A549 (cell line): ENCODE measurements around the gene RPGR. TPM values are rescaled to one million over a fixed set of nuclear protein-coding genes. Genes with fewer than 3 reads are reported as not detected.

Source experiments
- ATAC-seq, 2 experiments: fragments of 200-7000 bp in 1 of 2; fragments of >200 bp in 1 of 2; cut with Nextera tagmentation in 1 of 2; cut with Tn5 transposase in 1 of 2; 3 replicates each; pipeline versions ENCODE4 v1.8.0 to v1.9.1; 2018 to 2020; ENCODE audit warnings: mild to moderate bottlenecking in 1 of 2, moderate library complexity in 1 of 2
- CTCF ChIA-PET: fragments of 300-600 bp; sonication (Branson Sonifier 250); formaldehyde crosslinking; extraction: SDS; loops from one replicate; lab custom pipeline; 2021; ENCODE audit warnings: antibody characterized with exemption, inconsistent platforms; lab: Yijun Ruan, JAX
- POLR2A ChIA-PET: fragments of 350-600 bp; formaldehyde crosslinking; extraction: SDS; loops from one replicate; lab custom pipeline; 2021; ENCODE audit warnings: antibody characterized with exemption, inconsistent platforms; lab: Yijun Ruan, JAX
- DNase-seq, 2 experiments: peaks; one replicate each; pipeline versions ENCODE4 v3.0.0 to v3.0.0-alpha.2; 2011 to 2016; ENCODE audit warnings: low read depth in 1 of 2, low spot score in 1 of 2
- FAIRE-seq: peaks from 2 replicates; lab custom pipeline; 2011; peaks lifted over from hg19 to GRCh38; lab: Jason Lieb, UNC
- H3K27ac ChIP-seq, 2 experiments: fragments of >200 bp; sonication (Bioruptor Twin); formaldehyde crosslinking; 3 replicates each; pipeline ENCODE4 v1.5.1; 2016 to 2017
- H3K4me1 ChIP-seq: fragments of >200 bp; sonication (Bioruptor Twin); formaldehyde crosslinking; 3 replicates; pipeline ENCODE4 v1.6.1; 2016
- H3K4me2 ChIP-seq: fragments of >200 bp; sonication (Bioruptor Twin); formaldehyde crosslinking; 3 replicates; pipeline ENCODE4 v1.6.1; 2016
- H3K4me3 ChIP-seq: fragments of >200 bp; sonication (Bioruptor Twin); formaldehyde crosslinking; 3 replicates; pipeline ENCODE4 v1.5.1; 2016
- H3K9me3 ChIP-seq: fragments of >200 bp; sonication (Bioruptor Twin); formaldehyde crosslinking; 3 replicates; pipeline ENCODE4 v1.6.1; 2016
- BCL3 ChIP-seq: fragments of >200 bp; sonication (Bioruptor Twin); formaldehyde crosslinking; IDR thresholded peaks from 3 replicates; pipeline ENCODE4 v1.6.1; 2016
- CEBPB ChIP-seq, 2 experiments: fragments of >200 bp in 1 of 2; sonication (Bioruptor Twin) in 1 of 2; formaldehyde crosslinking in 1 of 2; IDR thresholded peaks; 2 replicates each; pipeline ENCODE4 v1.6.1; 2012 to 2016
- EHF ChIP-seq: fragments of 250-450 bp; sonication (Bioruptor Pico); IDR thresholded peaks from 2 replicates; pipeline ENCODE4 v1.5.0; 2020; ENCODE audit warnings: mild to moderate bottlenecking
- ELK1 ChIP-seq: fragments of 150-350 bp; IDR thresholded peaks from 2 replicates; pipeline ENCODE4 v1.6.1; 2014; ENCODE audit warnings: low read depth, mild to moderate bottlenecking, low read length
- FOSB ChIP-seq: fragments of 250-450 bp; sonication (Bioruptor Pico); IDR thresholded peaks from 2 replicates; pipeline ENCODE4 v1.5.0; 2020; ENCODE audit warnings: mild to moderate bottlenecking, moderate library complexity
- HMGXB4 ChIP-seq: fragments of 250-450 bp; sonication (Bioruptor Pico); IDR thresholded peaks from 2 replicates; pipeline ENCODE4 v1.5.0; 2021; ENCODE audit warnings: mild to moderate bottlenecking, moderate library complexity, borderline replicate concordance
- HOXA7 ChIP-seq: fragments of 250-450 bp; sonication (Bioruptor Pico); IDR thresholded peaks from 2 replicates; pipeline ENCODE4 v1.5.0; 2020; ENCODE audit warnings: mild to moderate bottlenecking, moderate library complexity
- HOXB13 ChIP-seq: fragments of 250-450 bp; sonication (Bioruptor Pico); IDR thresholded peaks from 2 replicates; pipeline ENCODE4 v1.5.0; 2020; ENCODE audit warnings: low read depth, mild to moderate bottlenecking, moderate library complexity
- HOXB5 ChIP-seq: fragments of 250-450 bp; sonication (Bioruptor Pico); IDR thresholded peaks from 2 replicates; pipeline ENCODE4 v1.5.0; 2020; ENCODE audit warnings: mild to moderate bottlenecking, moderate library complexity
- KDM5A ChIP-seq: fragments of 200-600 bp; sonication (generic); IDR thresholded peaks from 2 replicates; pipeline ENCODE4 v1.6.1; 2016; ENCODE audit warnings: antibody characterized with exemption, mild to moderate bottlenecking
- MAX ChIP-seq: IDR thresholded peaks from 2 replicates; pipeline ENCODE4 v1.6.1; 2012
- MYC ChIP-seq: IDR thresholded peaks from 2 replicates; pipeline ENCODE4 v1.6.1; 2012; ENCODE audit warnings: mild to moderate bottlenecking, inconsistent platforms, low read length, improper control_type of control experiment, borderline replicate concordance
- NFE2L2 ChIP-seq: fragments of 150-350 bp; conservative IDR thresholded peaks from 2 replicates; pipeline ENCODE4 v1.6.1; 2014; ENCODE audit warnings: low read length
- NPAS2 ChIP-seq: fragments of 250-450 bp; sonication (Bioruptor Pico); IDR thresholded peaks from 2 replicates; pipeline ENCODE4 v1.8.0; 2022; ENCODE audit warnings: mild to moderate bottlenecking, moderate library complexity, borderline replicate concordance
- PBX3 ChIP-seq: IDR thresholded peaks from 2 replicates; pipeline ENCODE4 v1.6.1; 2012
- PHF8 ChIP-seq: fragments of 200-600 bp; sonication (generic); IDR thresholded peaks from 2 replicates; pipeline ENCODE4 v1.6.1; 2016; ENCODE audit warnings: low read depth, mild to moderate bottlenecking, antibody characterized with exemption, moderate library complexity, borderline replicate concordance
- POLR2A ChIP-seq: IDR thresholded peaks from 2 replicates; pipeline ENCODE4 v1.6.1; 2012; ENCODE audit warnings: mild to moderate bottlenecking, low read length
- RAD21 ChIP-seq, 2 experiments: fragments of >200 bp in 1 of 2; sonication (Bioruptor Twin) in 1 of 2; formaldehyde crosslinking in 1 of 2; IDR thresholded peaks in 1 of 2; conservative IDR thresholded peaks in 1 of 2; 2 replicates in 1 of 2; 3 replicates in 1 of 2; pipeline ENCODE4 v1.6.1; 2012 to 2018; ENCODE audit warnings: inconsistent platforms in 1 of 2
- RARB ChIP-seq: fragments of 250-450 bp; sonication (Bioruptor Pico); IDR thresholded peaks from 2 replicates; pipeline ENCODE4 v1.8.0; 2021; ENCODE audit warnings: mild to moderate bottlenecking, moderate library complexity
- REST ChIP-seq: fragments of 200-600 bp; sonication (generic); IDR thresholded peaks from 2 replicates; pipeline ENCODE4 v1.6.1; 2016; ENCODE audit warnings: antibody characterized with exemption, mild to moderate bottlenecking, moderate library complexity
- SREBF2 ChIP-seq: fragments of 450-650 bp; IDR thresholded peaks from 2 replicates; pipeline ENCODE4 v1.6.1; 2014; ENCODE audit warnings: mild to moderate bottlenecking, moderate library complexity
- TFCP2L1 ChIP-seq: fragments of 250-450 bp; sonication (Bioruptor Pico); IDR thresholded peaks from 2 replicates; pipeline ENCODE4 v1.5.0; 2021; ENCODE audit warnings: mild to moderate bottlenecking
- USF2 ChIP-seq: fragments of 450-650 bp; IDR thresholded peaks from 2 replicates; pipeline ENCODE4 v1.6.1; 2014; ENCODE audit warnings: antibody characterized with exemption
- ZC3H11A ChIP-seq: fragments of 450-650 bp; IDR thresholded peaks from 2 replicates; pipeline ENCODE4 v1.6.1; 2014; ENCODE audit warnings: antibody characterized with exemption, mild to moderate bottlenecking
- ZSCAN20 ChIP-seq: fragments of 250-450 bp; sonication (Bioruptor Pico); IDR thresholded peaks from 2 replicates; pipeline ENCODE4 v1.8.0; 2022; ENCODE audit warnings: mild to moderate bottlenecking, moderate library complexity
- WGBS: methylation state at CpG from one replicate; pipeline ENCODE4 v1.1.6; 2017; ENCODE audit errors: missing lambda C conversion rate; 5-methylcytosine and 5-hydroxymethylcytosine counted together
- polyA plus RNA-seq, 4 experiments: library from polyadenylated mRNA; depleted of rRNA in 3 of 4; stranded (reverse); fragments of >200 nt; fragmentation: RNase III in 1 of 4; extraction: RNeasy Plus Mini Kit Qiagen cat#74134 plus additional on column Dnase treatment in 1 of 4; gene quantifications; 2 replicates in 3 of 4; 3 replicates in 1 of 4; pipeline ENCODE4 v1.2.3, GENCODE V29; 2011 to 2017

Gene RPGR
- polyA plus RNA-seq, 2 of the 4 experiments (the other 2 are of a cell fraction), result 8.1 to 10.5 TPM

GRCh38 chrX:38352362-38352761 is 25.1 kb upstream of the RPGR start, which contains the start of gene OTC:
Gene OTC (plus strand): TSS chrX:38352604. CDS start chrX:38352697, 93 bp downstream.
- DNase-seq (no peak), ATAC-seq (no peak), FAIRE-seq (no peak)
- 56% methylated on average over 4 of the region's 4 CpGs for WGBS
- TF ChIP-seq HOXB13 (CRISPR knock-in tag) (no peak), MAX (no peak), NPAS2 (CRISPR knock-in tag) (no peak), FOSB (no peak), RAD21 (conservative IDR thresholded peaks at IDR 0.05 in 1 of 2, IDR thresholded peaks at IDR 0.05 in 1 of 2) (no peak), POLR2A (no peak), ZC3H11A (no peak), NFE2L2 (no peak), PHF8 (no peak), EHF (no peak), USF2 (no peak)
- H3K4me3 ChIP-seq, result no peak within 1 kb of the TSS
- CTCF ChIA-PET, result no interaction called here
- H3K4me2 ChIP-seq, result no peak within 1 kb of the TSS
- no peak within 1 kb of the TSS for H3K27ac ChIP-seq
- POLR2A ChIA-PET, result no interaction called here
- no peaks in the 10 kb centered on the region for H3K9me3 ChIP-seq
- H3K4me1 ChIP-seq, result no peaks in the 10 kb centered on the region

- Histone ChIP-seq H3K4me3 (no peak overlapping the region), H3K4me1 (no peaks in the 10 kb centered on the region), H3K27ac (no peak overlapping the region), H3K9me3 (no peaks in the 10 kb centered on the region), H3K4me2 (no peak overlapping the region)
- DNase-seq (no peak), ATAC-seq (no peak), FAIRE-seq (no peak)
- ChIA-PET CTCF (no interaction called here), POLR2A (no interaction called here)
- 14% methylated on average over 3 of the region's 3 CpGs for WGBS
- TF ChIP-seq KDM5A, result no peak
- TF ChIP-seq PBX3, result no peak
- TF ChIP-seq REST, result no peak
- TF ChIP-seq ZSCAN20 (CRISPR knock-in tag), result no peak
- no peak for TF ChIP-seq NPAS2 (CRISPR knock-in tag)
- TF ChIP-seq HOXB5 (CRISPR knock-in tag), result no peak
- TF ChIP-seq HMGXB4, result no peak
- no peak for TF ChIP-seq BCL3
- no peak for TF ChIP-seq ELK1
- TF ChIP-seq SREBF2, result no peak
- TF ChIP-seq RARB, result no peak
- no peak for TF ChIP-seq CEBPB (IDR thresholded peaks at IDR 0.05)
- no peak for TF ChIP-seq ZC3H11A
- no peak for TF ChIP-seq MYC
- no peak for TF ChIP-seq HOXA7 (CRISPR knock-in tag)
- no peak for TF ChIP-seq TFCP2L1 (CRISPR knock-in tag)
These were observed 24.0 kb upstream of the RPGR start for GRCh38 chrX:38351346-38351745.
